HG02938 (cell line): Measurements from ENCODE around the gene HELZ.
"Not testable (repeated sequence)": the region's sequence is repeated elsewhere in the genome, so short reads cannot be mapped to it uniquely, and the experiment has no call there.

ENCODE experiments used
- ATAC-seq: cut with Tn5 transposase; IDR thresholded peaks from one replicate; pipeline ENCODE4 v1.9.1; 2021; ENCODE audit warnings: mild to moderate bottlenecking, moderate library complexity; ENCODE audit not compliant: unreplicated experiment

Gene HELZ

DNA sequence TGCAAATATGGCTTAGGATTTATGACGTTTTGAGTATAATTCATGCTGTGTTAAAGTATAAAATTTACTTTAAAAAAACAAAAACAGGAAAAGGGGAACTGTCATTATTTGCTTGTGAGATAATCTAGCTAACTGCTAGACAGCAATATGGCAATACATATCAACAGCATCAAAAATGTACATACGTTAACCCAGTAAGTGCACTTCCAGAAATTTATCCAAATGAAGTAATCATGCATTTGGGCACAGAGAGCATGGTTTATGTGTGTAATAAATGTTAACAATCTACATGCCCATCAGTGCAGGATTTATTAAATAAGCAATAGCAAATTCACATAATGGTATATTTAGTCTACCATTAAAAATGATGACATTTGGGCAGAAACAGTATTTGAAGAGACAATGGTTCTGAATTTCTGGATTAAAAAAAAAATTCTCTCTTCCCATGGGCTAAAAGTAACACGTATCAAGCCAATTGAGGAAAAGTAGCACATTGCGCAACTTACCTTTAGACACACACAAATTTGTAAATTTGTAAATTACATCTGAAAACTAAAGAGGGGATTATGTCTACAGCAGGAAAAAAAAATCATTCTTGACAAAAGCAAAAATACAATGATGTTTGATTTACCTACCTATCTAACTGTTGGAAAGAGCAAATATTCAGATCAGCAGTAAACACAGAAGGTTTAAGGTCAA is 120.4 kb downstream of the HELZ start:
- ATAC-seq, result no peak

DNA sequence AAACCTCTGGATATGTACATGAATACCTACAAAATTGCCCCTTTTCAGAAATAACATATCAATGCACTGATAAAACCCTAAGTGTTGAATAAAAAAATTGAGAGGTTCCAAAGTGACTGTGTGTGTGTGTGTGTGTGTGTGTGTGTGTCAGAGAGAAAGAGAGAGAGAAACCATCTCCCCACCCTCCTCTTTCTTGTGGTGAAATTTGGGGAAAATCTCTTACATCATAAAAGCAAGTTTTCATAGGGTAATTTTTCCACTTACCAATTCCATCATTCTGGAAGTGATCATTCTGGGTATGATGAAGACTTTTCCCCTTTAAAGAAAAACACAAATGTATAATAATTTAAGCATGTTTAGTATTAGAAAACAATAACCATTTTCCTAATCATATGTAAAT is 121.3 kb downstream of the HELZ start:
- no peak for ATAC-seq

- no peak for ATAC-seq
Measured at GRCh38 chr17:67121316-67121891, 123.6 kb downstream of the HELZ start.

- no peak for ATAC-seq
Measured at GRCh38 chr17:67119102-67119501, 125.9 kb downstream of the HELZ start.

DNA sequence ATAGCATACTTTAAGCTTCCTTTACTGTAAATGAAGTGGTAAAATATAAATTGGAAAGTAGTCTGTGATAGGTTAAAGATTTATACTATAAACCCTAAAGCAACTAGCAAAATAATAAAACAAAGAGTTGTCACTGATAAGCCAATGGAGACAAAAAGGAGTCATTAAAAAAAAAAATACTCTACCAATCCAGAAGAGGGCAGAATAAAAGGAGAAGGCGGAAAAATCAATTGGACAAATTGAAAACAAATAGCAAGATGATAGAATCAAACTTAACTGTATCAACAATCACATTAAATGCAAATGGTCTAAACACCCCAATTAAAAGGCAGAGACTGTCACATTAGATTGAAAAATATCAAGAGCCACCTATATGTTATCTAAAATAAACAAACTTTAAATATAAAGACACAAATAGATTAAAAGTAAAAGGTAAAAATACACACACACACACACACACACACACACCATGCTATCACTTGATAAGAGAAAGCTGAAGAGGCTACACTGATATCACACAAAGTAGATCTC is 128.9 kb downstream of the HELZ start:
- no peak for ATAC-seq

GRCh38 chr17:67115401-67115800 is 129.6 kb downstream of the HELZ start:
- ATAC-seq, result no peak

DNA sequence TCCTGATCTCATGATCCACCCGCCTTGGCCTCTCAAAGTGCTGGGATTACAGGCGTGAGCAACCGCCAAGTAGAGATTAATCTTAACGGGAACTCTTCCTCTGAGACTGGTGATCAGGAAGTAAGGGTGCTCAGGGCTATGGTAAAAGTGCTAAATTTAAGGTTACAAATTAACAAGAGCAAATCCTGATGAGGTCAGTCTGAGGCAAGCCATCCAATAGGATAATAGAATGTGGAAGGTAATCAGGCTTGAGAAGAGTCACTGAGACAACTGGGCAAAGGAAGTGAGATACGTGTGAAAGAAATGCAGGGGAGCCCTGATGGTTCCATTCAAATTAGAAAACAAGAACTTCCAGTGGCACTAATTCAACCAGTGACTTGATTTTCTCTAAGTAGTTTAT is 131.5 kb downstream of the HELZ start:
- ATAC-seq, result no peak

GRCh38 chr17:67111808-67112207 is 133.2 kb downstream of the HELZ start:
- ATAC-seq, result no peak

GRCh38 chr17:67111327-67111726 is 133.7 kb downstream of the HELZ start:
- no peak for ATAC-seq

- ATAC-seq, result no peak
Measured at GRCh38 chr17:67110619-67111018, 134.4 kb downstream of the HELZ start.

DNA sequence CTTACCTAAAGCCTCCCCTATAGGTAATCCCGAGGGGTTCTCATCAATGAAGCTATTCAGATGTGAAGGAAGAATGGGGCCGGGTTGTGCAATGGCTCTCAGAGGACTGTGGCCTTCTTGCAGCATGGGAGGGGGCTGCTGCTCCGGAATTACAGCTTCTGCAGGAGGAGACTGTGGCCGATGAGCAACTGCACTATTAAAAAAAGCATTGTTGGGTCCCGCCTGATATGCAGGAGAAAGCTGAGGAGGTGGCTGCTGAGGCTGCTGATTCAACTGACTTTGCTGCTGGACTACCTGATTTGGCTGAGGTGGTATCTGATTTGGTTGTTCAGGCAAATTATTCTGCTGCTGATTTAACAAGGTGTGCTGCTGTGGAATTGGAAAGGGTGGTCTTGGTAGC is 135.9 kb downstream of the HELZ start:
- ATAC-seq, result no peak

DNA sequence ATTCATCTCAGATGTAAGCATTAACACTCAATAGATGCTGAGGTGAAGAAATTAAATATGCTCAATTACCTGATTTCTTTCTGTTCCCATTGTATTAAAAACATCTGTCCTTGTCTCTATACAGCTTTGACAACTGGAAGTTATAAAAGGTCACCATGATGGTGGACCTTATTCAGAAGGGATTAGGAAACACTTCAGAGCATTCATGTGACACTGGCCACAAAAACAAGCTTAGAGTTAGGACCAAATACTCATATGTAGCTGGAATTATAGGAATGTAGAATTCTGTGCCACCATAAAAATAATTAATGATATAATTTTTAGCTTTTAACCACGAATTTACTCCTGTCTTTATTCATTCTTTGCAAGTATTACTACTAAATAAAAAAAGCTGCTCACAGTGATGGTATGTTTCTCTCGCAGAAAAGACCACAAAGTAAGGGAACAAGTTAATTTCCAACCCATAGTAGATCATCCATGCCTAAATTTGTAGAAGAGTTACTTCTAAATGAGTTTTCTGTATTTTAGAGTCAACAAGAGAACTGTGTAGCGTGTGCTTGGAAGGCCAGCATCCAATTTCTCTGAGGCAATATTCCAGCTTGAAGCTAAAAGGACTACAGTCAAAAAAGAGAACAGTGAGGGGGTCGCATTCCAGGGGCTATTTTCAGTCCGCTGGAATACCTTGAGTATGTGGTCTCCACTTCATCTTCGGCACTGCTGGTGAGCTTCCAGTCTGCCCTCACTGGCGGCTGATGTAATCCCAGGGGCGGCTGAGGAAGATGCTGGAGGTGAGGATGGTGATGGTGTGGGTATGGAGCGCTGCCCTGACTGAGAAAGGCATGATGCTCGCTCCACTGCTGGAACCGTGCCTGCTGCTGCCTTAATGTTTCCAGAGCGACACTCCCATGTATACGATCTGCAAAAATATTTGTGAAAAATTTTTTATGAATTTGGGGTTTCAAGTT is 136.9 kb downstream of the HELZ start:
- ATAC-seq, result no peak

DNA sequence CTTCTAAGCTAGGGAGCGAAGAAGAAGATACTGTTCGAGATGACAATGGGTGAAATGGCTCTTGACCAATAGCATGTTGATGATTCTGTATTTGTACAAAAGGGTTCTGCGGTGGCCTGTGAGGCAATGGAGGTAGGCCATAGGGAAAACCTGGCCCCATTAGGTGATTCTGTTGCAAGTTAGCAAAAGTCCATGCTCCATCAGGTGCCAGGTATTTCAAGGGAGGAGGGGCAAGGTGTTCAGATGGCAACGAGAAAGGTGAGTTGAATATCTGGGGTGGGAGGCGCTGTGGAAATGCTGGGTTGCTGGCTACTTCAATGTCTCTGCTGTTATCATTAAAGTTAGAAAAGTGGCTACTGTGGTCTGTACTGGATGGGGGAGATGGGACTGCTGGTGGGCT is 137.8 kb downstream of the HELZ start:
- no peak for ATAC-seq

GRCh38 chr17:67105213-67105612 is 139.8 kb downstream of the HELZ start:
- ATAC-seq, result no peak

GRCh38 chr17:67104641-67105040 is 140.4 kb downstream of the HELZ start:
- ATAC-seq, result not testable (repeated sequence)

DNA sequence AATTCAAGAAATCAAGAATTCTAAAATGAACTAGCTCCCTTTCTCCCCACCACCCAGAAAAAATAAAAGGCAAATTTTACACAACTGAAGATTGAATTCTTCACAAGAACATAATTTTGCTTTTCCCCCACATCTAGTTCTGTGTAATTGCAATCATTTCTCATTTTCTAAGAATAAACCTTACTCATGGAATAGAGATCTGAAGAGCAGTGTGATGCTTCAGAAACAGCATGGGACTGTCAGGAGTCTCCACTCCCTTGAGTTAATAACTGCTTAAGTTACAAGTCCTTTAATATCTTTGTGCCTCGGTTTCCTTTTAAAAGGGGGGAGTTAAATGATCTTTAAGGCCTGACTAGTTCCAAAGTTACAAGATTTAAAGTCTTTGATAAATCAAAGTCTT is 147.0 kb downstream of the HELZ start:
- no peak for ATAC-seq

DNA sequence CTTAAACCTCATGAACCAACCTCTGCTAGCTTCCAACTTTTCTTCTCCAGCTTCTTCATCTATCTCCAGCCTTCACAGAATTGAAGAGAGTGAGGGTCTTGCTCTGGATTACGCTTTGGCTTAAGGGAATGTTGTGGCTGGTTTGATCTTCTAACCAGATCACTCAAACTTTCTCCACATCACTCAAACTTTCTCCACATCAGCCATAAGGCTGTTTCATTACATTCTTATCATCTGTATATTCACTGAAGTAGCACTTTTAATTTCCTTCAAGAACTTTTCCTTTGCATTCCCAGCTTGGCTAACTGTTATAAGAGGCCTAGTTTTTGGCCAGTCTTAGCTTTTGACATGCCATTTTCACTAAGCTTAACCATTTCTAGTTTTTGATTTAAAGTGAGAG is 148.4 kb downstream of the HELZ start:
- ATAC-seq, result no peak

GRCh38 chr17:67095803-67096202 is 149.2 kb downstream of the HELZ start:
- ATAC-seq, result no peak

DNA sequence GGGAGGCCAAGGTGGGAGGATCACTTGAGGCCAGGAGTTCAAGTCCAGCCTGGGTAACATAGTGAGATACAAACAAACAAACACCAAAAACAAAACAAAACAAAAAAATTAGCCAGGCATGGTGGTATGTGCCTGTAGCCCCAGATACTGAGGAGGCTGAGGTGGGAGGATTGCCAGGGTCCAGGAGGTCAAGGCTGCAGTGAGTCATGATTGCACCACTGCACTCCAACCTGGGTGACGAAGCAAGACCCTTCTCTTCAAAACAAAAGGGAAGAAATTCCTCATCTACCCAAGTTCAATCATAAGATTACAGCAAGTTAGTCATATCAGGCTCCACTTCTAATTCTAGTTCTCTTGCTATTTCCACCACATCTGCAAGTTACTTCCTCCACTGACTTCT is 149.7 kb downstream of the HELZ start:
- not testable (repeated sequence) for ATAC-seq

- no peak for ATAC-seq
Measured at GRCh38 chr17:67093348-67093747, 151.6 kb downstream of the HELZ start.

DNA sequence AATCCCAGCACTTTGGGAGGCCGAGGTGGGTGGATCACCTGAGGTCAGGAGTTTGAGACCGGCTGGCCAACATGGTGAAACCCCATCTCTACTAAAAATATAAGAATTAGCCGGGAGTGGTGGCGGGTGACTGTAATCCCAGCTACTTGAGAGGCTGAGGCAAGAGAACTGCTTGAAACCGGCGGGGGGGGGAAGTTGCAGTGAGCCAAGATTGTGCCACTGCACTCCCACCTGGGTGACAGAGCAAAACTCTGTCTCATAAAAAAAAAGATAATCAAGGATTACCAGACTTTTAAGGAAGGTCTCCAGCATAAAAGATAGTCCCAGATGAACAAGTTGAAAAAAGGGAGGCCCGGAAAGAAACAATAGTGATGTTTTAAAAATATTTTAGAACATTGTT is 152.3 kb downstream of the HELZ start:
- not testable (repeated sequence) for ATAC-seq

DNA sequence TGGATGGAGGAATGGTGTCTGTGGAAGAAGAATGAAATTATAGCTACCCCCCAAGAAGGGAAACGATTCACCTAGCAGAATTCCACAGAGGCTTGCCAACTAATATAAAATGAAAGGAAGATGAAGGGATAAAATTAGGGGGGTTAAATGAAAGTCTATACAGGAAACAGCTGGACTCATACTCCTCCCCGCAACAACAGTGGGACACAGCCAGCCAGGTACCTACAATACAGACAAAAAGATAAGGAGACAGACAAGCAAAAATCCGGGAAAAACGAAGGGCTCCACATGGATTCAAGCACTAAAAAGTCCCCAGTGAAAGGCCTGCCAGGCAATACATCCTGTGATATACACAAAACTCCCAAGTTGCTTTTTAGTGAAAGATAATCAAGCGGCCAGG is 152.7 kb downstream of the HELZ start:
- no peak for ATAC-seq
